NT2/D1 (cell line): ENCODE measurements around the gene RHOH.

Experiments used
- SUZ12 ChIP-seq: IDR thresholded peaks from 2 replicates; pipeline ENCODE4 v1.6.1; 2011; ENCODE audit not compliant: insufficient read length, insufficient read depth; ENCODE audit errors: extremely low read depth
- YY1 ChIP-seq: IDR thresholded peaks from 2 replicates; pipeline ENCODE4 v1.6.1; 2011; ENCODE audit not compliant: insufficient read length, insufficient read depth
- ZNF274 ChIP-seq: IDR thresholded peaks from 2 replicates; pipeline ENCODE4 v1.6.1; 2011; ENCODE audit warnings: mild to moderate bottlenecking, low read depth, low read length

- TF ChIP-seq YY1 (no peak), ZNF274 (no peak), SUZ12 (no peak)
Measured at GRCh38 chr4:40275065-40275730, 78.4 kb downstream of the RHOH start.
